ENCODE results near the gene EIF5.

DNA sequence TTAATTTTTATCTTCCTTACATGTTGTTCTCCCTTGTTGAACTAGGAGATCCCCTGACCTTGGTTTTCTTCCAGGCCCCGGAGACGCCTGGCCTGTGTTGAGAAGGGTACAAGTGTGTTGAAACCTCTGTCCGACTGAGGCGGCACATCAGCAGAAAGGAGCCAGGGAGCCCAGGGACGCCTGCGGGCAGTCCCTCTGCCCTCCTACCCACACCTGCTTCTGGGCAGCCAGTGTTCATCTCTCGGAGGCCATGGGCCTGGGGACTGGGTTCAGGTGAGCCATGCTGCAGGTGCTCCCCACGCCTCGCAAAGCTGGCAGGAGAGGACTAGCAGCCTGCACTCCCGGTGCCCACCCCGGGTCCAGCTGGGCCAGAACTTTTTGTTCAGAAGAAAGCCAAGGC is 39.9 kb upstream of the EIF5 start:
- TF ChIP-seq, protein P1, sequence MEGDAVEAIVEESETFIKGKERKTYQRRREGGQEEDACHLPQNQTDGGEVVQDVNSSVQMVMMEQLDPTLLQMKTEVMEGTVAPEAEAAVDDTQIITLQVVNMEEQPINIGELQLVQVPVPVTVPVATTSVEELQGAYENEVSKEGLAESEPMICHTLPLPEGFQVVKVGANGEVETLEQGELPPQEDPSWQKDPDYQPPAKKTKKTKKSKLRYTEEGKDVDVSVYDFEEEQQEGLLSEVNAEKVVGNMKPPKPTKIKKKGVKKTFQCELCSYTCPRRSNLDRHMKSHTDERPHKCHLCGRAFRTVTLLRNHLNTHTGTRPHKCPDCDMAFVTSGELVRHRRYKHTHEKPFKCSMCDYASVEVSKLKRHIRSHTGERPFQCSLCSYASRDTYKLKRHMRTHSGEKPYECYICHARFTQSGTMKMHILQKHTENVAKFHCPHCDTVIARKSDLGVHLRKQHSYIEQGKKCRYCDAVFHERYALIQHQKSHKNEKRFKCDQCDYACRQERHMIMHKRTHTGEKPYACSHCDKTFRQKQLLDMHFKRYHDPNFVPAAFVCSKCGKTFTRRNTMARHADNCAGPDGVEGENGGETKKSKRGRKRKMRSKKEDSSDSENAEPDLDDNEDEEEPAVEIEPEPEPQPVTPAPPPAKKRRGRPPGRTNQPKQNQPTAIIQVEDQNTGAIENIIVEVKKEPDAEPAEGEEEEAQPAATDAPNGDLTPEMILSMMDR (IDR thresholded peaks at IDR 0.05), result no peak
- TF ChIP-seq POLR2A (IDR thresholded peaks at IDR 0.05), result no peak

All from heart left ventricle (tissue), 13 donors.